ENCODE data around the gene BCAR3. TPM values are rescaled to one million over a fixed set of nuclear protein-coding genes. Genes with fewer than 3 reads are reported as not detected.

Gene BCAR3
- total and polyA plus RNA-seq, 2 of the 4 experiments (the other 2 are of a cell fraction) = 41.4 to 46.4 TPM

DNA sequence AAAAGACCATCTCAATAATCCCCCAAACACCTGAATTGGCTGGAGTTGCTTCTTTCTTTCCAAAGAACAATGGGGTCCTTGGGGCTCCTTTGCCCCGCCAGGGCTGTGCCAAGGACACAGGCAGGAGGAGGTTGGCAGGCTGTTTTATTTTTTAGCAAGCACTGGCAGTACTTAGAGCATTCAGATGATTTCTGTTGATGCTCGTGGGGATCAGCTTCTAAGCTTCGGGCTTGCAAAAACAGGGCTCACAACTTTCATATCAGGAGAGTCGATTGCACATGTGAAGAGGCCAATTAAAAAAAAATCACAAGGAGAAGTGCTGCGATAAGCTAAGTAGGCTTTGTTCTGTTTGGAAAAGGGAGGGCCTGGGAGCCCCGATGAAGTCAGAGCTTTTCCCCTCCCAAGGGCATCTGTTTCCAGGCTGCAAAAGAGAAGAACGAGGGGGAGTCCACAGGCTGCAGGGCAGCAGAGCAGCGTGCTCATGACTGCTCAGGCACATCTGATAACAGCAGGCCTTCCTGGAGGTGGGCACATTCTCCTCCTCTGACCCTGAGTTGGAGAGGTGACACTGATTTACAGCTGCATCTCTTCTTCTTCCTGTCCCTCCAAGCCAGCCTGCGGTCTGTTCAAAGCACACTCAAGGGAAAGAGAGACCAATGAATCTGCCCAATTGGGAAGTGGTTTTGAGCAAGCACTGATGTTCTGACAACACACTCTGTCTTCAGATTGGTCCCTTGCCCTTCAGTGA lies 27.3 kb upstream of the BCAR3 start:
- in situ Hi-C loops (cut with MboI; ENCODE audit: low sequenced_read_pairs) = no loop called here
- Histone ChIP-seq H2AK5ac (ENCODE audit: low read depth, low read length) (peak overlapping the region; percentile 40), H3K27me3 (ENCODE audit: control insufficient read depth, insufficient read depth, low read length) (no peaks in the 10 kb centered on the region), H3K4me3 (ENCODE audit: insufficient read depth, low read depth, low read length) (no peak overlapping the region), H3K4me2 (ENCODE audit: low read depth, low read length) (no peak overlapping the region), H4K20me1 (ENCODE audit: insufficient read depth, low read length) (no peaks in the 10 kb centered on the region), H3K9me3 (ENCODE audit: control insufficient read depth, insufficient read depth, low read length) (no peaks in the 10 kb centered on the region), H2BK15ac (ENCODE audit: low read depth, low read length) (peak overlapping the region; percentile 41; the same call in 2 of the 3 replicates), H4K5ac (ENCODE audit: low read depth, low read length) (no peak overlapping the region), H2BK120ac (ENCODE audit: low read depth, low read length) (peak overlapping the region; percentile 9; the same call in 1 of the 2 replicates), H2BK20ac (ENCODE audit: low read depth, low read length) (peak overlapping the region; percentile 22; the same call in 1 of the 2 replicates), H3K56ac (ENCODE audit: extremely low read depth, insufficient read depth, low read length) (no peak overlapping the region), H3K4ac (ENCODE audit: low read depth, low read length) (no peak overlapping the region), H3K79me1 (ENCODE audit: low read depth in 1 of 2, low read length in 2 of 2) (no peaks in the 10 kb centered on the region), H3K9me1 (ENCODE audit: insufficient read depth, low read length) (no peaks in the 10 kb centered on the region; the same call in 1 of the 2 replicates), H3K36me3 (ENCODE audit: control insufficient read depth, insufficient read depth, low read length) (no peaks in the 10 kb centered on the region), H3K4me1 (ENCODE audit: control insufficient read depth, insufficient read depth, low read length) (peaks cover 6% of the 10 kb centered on the region), H4K8ac (ENCODE audit: low read depth in 2 of 2, low read length in 2 of 2) (peak overlapping the region in 1 of 2 experiments; percentile 4; a peak in 1 of 4 replicates), H3K27ac (ENCODE audit: insufficient read depth, low read length) (no peak overlapping the region), H4K91ac (ENCODE audit: insufficient read depth, low read depth, low read length) (no peak overlapping the region), H2AFZ (replicated peaks; ENCODE audit: low read length, poor library complexity) (peak overlapping the region; percentile 74), H2AK9ac (replicated peaks; ENCODE audit: low read depth, low read length, poor library complexity) (peak overlapping the region; percentile 12), H2BK5ac (ENCODE audit: low read depth, low read length, poor library complexity, severe bottlenecking) (no peak overlapping the region), H3K14ac (replicated peaks; ENCODE audit: low read depth, low read length) (0 out of 2 replicates have a peak overlapping the region, but pooled peaks have one; percentile 10), H3K9ac (ENCODE audit: low read depth, low read length) (no peak overlapping the region), H3K23ac (ENCODE audit: low read depth, low read length) (peak overlapping the region; percentile 52; the same call in 1 of the 2 replicates), H3K18ac (ENCODE audit: low read depth, low read length) (no peak overlapping the region)
- ChIA-PET POLR2A (ENCODE audit: unreplicated experiment) (no interaction called here), CTCF (no interaction called here)
- ATAC-seq (ENCODE audit: low read depth) (peak; percentile 63), DNase-seq (peak; percentile 33)
- dilution Hi-C loops (cut with HindIII; ENCODE audit: low sequenced_read_pairs, unreplicated experiment) = no loop called here
- BruUV-seq (replicated peaks) = no TSS peak
- no peak for TF ChIP-seq RCOR1 (IDR thresholded peaks at IDR 0.05; ENCODE audit: insufficient replicate concordance, low read length)
- no peak for TF ChIP-seq RAD21 (IDR thresholded peaks at IDR 0.05; ENCODE audit: low read length)
- TF ChIP-seq, protein P1, sequence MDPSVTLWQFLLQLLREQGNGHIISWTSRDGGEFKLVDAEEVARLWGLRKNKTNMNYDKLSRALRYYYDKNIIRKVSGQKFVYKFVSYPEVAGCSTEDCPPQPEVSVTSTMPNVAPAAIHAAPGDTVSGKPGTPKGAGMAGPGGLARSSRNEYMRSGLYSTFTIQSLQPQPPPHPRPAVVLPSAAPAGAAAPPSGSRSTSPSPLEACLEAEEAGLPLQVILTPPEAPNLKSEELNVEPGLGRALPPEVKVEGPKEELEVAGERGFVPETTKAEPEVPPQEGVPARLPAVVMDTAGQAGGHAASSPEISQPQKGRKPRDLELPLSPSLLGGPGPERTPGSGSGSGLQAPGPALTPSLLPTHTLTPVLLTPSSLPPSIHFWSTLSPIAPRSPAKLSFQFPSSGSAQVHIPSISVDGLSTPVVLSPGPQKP (IDR thresholded peaks at IDR 0.05; ENCODE audit: borderline replicate concordance, low read depth, low read length) = no peak
- TF ChIP-seq, protein P2, sequence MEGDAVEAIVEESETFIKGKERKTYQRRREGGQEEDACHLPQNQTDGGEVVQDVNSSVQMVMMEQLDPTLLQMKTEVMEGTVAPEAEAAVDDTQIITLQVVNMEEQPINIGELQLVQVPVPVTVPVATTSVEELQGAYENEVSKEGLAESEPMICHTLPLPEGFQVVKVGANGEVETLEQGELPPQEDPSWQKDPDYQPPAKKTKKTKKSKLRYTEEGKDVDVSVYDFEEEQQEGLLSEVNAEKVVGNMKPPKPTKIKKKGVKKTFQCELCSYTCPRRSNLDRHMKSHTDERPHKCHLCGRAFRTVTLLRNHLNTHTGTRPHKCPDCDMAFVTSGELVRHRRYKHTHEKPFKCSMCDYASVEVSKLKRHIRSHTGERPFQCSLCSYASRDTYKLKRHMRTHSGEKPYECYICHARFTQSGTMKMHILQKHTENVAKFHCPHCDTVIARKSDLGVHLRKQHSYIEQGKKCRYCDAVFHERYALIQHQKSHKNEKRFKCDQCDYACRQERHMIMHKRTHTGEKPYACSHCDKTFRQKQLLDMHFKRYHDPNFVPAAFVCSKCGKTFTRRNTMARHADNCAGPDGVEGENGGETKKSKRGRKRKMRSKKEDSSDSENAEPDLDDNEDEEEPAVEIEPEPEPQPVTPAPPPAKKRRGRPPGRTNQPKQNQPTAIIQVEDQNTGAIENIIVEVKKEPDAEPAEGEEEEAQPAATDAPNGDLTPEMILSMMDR (conservative IDR thresholded peaks at IDR 0.05; ENCODE audit: low read depth, low read length) = no peak
- TF ChIP-seq FOS (IDR thresholded peaks at IDR 0.05; ENCODE audit: low read depth, low read length) = no peak
- no peak for TF ChIP-seq SMC3 (IDR thresholded peaks at IDR 0.05; ENCODE audit: low read depth, low read length)
- TF ChIP-seq, protein P3, sequence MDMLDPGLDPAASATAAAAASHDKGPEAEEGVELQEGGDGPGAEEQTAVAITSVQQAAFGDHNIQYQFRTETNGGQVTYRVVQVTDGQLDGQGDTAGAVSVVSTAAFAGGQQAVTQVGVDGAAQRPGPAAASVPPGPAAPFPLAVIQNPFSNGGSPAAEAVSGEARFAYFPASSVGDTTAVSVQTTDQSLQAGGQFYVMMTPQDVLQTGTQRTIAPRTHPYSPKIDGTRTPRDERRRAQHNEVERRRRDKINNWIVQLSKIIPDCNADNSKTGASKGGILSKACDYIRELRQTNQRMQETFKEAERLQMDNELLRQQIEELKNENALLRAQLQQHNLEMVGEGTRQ (IDR thresholded peaks at IDR 0.05; ENCODE audit: low read depth, low read length) = no peak
- TF ChIP-seq RFX5 (IDR thresholded peaks at IDR 0.05; ENCODE audit: low read depth, low read length) = no peak
- TF ChIP-seq CHD1 (IDR thresholded peaks at IDR 0.05; ENCODE audit: low read depth, low read length) = no peak
- intact Hi-C loops (cut with micrococcal nuclease) = no loop called here
- 0% methylated on average over 1 of the region's 9 CpGs; no CpG with 5 or more reads in 1 of the 2 experiments for WGBS, 2 experiments (ENCODE audit: extremely low coverage in 2 of 2, insufficient read length in 1 of 2)

Measured in IMR-90 (cell line).